Keratinocyte (primary cell): ENCODE measurements around the gene MATN4. TPM values are rescaled to one million over a fixed set of nuclear protein-coding genes. Genes with fewer than 3 reads are reported as not detected.

Experiments used
- DNase-seq: peaks from one replicate; pipeline ENCODE4 v3.0.0-alpha.2; 2011; ENCODE audit warnings: low read depth, missing footprints, low spot score
- FAIRE-seq: peaks from 2 replicates; lab custom pipeline; 2011; peaks lifted over from hg19 to GRCh38; lab: Jason Lieb, UNC
- H2AFZ ChIP-seq: 2 replicates; pipeline ENCODE4 v1.6.0; 2012; ENCODE audit warnings: low read length, control low read depth, inconsistent platforms; ENCODE audit not compliant: control insufficient read depth
- H3K27ac ChIP-seq: 2 replicates; pipeline ENCODE4 v1.5.1; 2011; ENCODE audit warnings: low read length; ENCODE audit not compliant: control insufficient read depth, insufficient read depth
- H3K27me3 ChIP-seq: 3 replicates; pipeline ENCODE4 v1.6.0; 2011; ENCODE audit warnings: low read length; ENCODE audit not compliant: control insufficient read depth, insufficient read depth; ENCODE audit errors: extremely low read depth
- H3K36me3 ChIP-seq, 2 experiments: 2 replicates in 1 of 2; 3 replicates in 1 of 2; pipeline ENCODE4 v1.5.1; 2011; ENCODE audit warnings: low read length in 2 of 2, mild to moderate bottlenecking in 1 of 2; ENCODE audit not compliant: control insufficient read depth in 2 of 2, insufficient read depth in 2 of 2; ENCODE audit errors: extremely low read depth in 1 of 2
- H3K4me1 ChIP-seq: 3 replicates; pipeline ENCODE4 v1.5.1; 2011; ENCODE audit warnings: low read length; ENCODE audit not compliant: control insufficient read depth, insufficient read depth; ENCODE audit errors: extremely low read depth
- H3K4me2 ChIP-seq: 3 replicates; pipeline ENCODE4 v1.6.0; 2011; ENCODE audit warnings: low read depth, low read length; ENCODE audit not compliant: control insufficient read depth, insufficient read depth; ENCODE audit errors: extremely low read depth
- H3K4me3 ChIP-seq, 3 experiments: fragments of 200-600 bp in 1 of 3; sonication (generic) in 1 of 3; 2 replicates in 2 of 3; 3 replicates in 1 of 3; pipeline ENCODE4 v1.5.1; 2011 to 2016; ENCODE audit warnings: low read length in 3 of 3, mild to moderate bottlenecking in 3 of 3, control low read depth in 2 of 3, inconsistent platforms in 1 of 3, low read depth in 1 of 3, mixed read lengths in 1 of 3, mixed run types in 1 of 3, moderate library complexity in 1 of 3; ENCODE audit not compliant: control insufficient read depth in 2 of 3, insufficient read depth in 2 of 3; ENCODE audit errors: extremely low read depth in 1 of 3
- H3K79me2 ChIP-seq: 2 replicates; pipeline ENCODE4 v1.6.0; 2012; ENCODE audit warnings: low read length; ENCODE audit not compliant: control insufficient read depth, insufficient read depth
- H3K9ac ChIP-seq: 3 replicates; pipeline ENCODE4 v1.6.0; 2011; ENCODE audit warnings: low read length; ENCODE audit not compliant: control insufficient read depth, insufficient read depth; ENCODE audit errors: extremely low read depth
- H3K9me1 ChIP-seq: 3 replicates; pipeline ENCODE4 v1.6.0; 2011; ENCODE audit warnings: low read length; ENCODE audit not compliant: control insufficient read depth, insufficient read depth; ENCODE audit errors: extremely low read depth
- H3K9me3 ChIP-seq: 2 replicates; pipeline ENCODE4 v1.5.1; 2012; ENCODE audit warnings: low read depth, low read length; ENCODE audit not compliant: control insufficient read depth
- H4K20me1 ChIP-seq: 3 replicates; pipeline ENCODE4 v1.6.0; 2011; ENCODE audit warnings: low read length; ENCODE audit not compliant: control insufficient read depth, insufficient read depth; ENCODE audit errors: extremely low read depth
- EZH2 ChIP-seq: IDR thresholded peaks from one replicate; pipeline ENCODE4 v1.6.1; 2012; ENCODE audit warnings: inconsistent platforms, mild to moderate bottlenecking, low read length, moderate library complexity
- dilution Hi-C: fragments of 300-500 bp; cut with MboI; formaldehyde crosslinking; loops from one replicate; pipeline ENCODE4 v1.7.0; 2020; ENCODE audit warnings: low sequenced_read_pairs; ENCODE audit not compliant: extremely low pct_ligation_motif_present
- polyA plus RNA-seq, 5 experiments: library from polyadenylated mRNA; depleted of rRNA in 3 of 5; stranded (reverse) in 3 of 5; stranded (forward) in 1 of 5; unstranded in 1 of 5; fragments of >200 nt; gene quantifications; 1 replicate in 1 of 5; 2 replicates in 3 of 5; 3 replicates in 1 of 5; pipeline versions ENCODE4 v1.2.1 to v1.2.3, GENCODE V29; 2011 to 2012; ENCODE audit warnings: missing spikeins in 2 of 5, low read depth in 1 of 5, low replicate concordance in 1 of 5
- TF ChIP-seq, protein P1 (sequence below), 3 experiments: IDR thresholded peaks in 1 of 3; conservative IDR thresholded peaks in 1 of 3; optimal IDR thresholded peaks in 1 of 3; 2 replicates in 2 of 3; 3 replicates in 1 of 3; pipeline versions ENCODE3 to v1.5.1; 2011; ENCODE audit warnings: low read length in 3 of 3, mild to moderate bottlenecking in 3 of 3, moderate library complexity in 2 of 3, control low read depth in 1 of 3, inconsistent platforms in 1 of 3; ENCODE audit not compliant: insufficient read depth in 2 of 3; ENCODE audit errors: extremely low read depth in 1 of 3

MATN4 gene
- polyA plus RNA-seq, 1 donor (not counting 4 experiments of a cell fraction or from before 2014, with no cell fraction given): not detected

DNA sequence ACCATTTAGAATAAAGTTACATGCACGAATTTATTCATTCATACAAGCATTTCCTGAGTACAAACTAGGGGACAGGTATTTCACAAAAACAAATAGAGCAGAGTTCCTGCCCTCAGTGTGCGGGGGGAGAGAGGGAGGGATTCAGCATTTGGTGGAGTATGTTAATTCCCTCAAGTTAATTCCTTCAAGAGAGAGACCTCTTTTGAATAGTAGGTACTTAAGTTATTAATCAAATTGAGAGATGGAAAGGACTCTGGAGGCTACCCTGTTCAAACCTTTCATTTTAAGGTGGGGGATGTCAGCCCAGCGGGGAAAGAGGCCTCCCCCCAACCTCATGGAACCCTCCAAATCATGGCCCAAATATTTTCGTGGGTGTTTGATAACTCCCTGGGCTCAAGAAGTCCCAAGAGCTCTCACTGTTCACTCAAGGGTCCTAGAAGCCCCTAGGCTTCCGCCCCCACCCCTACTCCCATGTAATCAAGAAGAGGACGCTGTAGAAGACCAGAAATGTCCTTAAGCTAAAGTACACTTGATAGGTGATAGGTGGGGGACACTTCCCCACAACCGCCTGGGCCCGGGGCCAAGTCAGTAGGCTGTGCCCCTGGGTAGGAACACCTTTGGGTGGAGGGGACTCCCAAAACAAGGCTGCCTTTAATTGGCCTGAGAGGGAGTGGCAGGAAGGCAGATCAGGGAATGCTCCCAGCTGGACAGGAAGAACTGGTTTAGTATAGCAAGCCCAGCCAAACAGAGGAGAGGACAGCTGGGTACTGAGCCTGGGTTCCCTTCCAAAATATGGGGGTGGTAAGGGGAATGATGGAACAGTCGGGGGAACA lies 37.2 kb upstream of the MATN4 start:
- Histone ChIP-seq H3K9ac (peak overlapping the region; percentile 99), H3K79me2 (peaks cover 78% of the 10 kb centered on the region), H3K4me1 (peaks cover 71% of the 10 kb centered on the region), H3K4me2 (peak overlapping the region; percentile 77), H3K36me3 (peaks cover 5 to 27% of the 10 kb centered on the region in 2 experiments), H3K9me3 (no peaks in the 10 kb centered on the region), H4K20me1 (peaks cover 8% of the 10 kb centered on the region), H3K4me3 (peak overlapping the region; percentile 92 to 100 (median 99)), H3K9me1 (peaks cover 2% of the 10 kb centered on the region), H2AFZ (no peak overlapping the region), H3K27me3 (no peaks in the 10 kb centered on the region), H3K27ac (peak overlapping the region; percentile 98)
- no peak for TF ChIP-seq EZH2
- TF ChIP-seq, protein P1, sequence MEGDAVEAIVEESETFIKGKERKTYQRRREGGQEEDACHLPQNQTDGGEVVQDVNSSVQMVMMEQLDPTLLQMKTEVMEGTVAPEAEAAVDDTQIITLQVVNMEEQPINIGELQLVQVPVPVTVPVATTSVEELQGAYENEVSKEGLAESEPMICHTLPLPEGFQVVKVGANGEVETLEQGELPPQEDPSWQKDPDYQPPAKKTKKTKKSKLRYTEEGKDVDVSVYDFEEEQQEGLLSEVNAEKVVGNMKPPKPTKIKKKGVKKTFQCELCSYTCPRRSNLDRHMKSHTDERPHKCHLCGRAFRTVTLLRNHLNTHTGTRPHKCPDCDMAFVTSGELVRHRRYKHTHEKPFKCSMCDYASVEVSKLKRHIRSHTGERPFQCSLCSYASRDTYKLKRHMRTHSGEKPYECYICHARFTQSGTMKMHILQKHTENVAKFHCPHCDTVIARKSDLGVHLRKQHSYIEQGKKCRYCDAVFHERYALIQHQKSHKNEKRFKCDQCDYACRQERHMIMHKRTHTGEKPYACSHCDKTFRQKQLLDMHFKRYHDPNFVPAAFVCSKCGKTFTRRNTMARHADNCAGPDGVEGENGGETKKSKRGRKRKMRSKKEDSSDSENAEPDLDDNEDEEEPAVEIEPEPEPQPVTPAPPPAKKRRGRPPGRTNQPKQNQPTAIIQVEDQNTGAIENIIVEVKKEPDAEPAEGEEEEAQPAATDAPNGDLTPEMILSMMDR (optimal IDR thresholded peaks at IDR 0.05 in 1 of 3, IDR thresholded peaks at IDR 0.05 in 1 of 3, conservative IDR thresholded peaks at IDR 0.05 in 1 of 3; ENCODE audit: extremely low read depth in 1 of 3, insufficient read depth in 2 of 3, low read length in 3 of 3): no peak
- DNase-seq: no peak
- dilution Hi-C loops: no loop called here
- FAIRE-seq: no peak

GRCh38 chr20:45344168-45344860 lies 36.2 kb upstream of the MATN4 start:
- Histone ChIP-seq H2AFZ (no peak overlapping the region), H3K27me3 (no peaks in the 10 kb centered on the region), H3K9me3 (no peaks in the 10 kb centered on the region), H3K4me2 (peak overlapping the region; percentile 77), H4K20me1 (peaks cover 8% of the 10 kb centered on the region), H3K79me2 (peaks cover 87% of the 10 kb centered on the region), H3K4me3 (peak overlapping the region; percentile 92 to 100 (median 99)), H3K4me1 (peaks cover 81% of the 10 kb centered on the region), H3K27ac (peak overlapping the region; percentile 98), H3K36me3 (peaks cover 8 to 32% of the 10 kb centered on the region in 2 experiments), H3K9ac (peak overlapping the region; percentile 99), H3K9me1 (peaks cover 2% of the 10 kb centered on the region)
- TF ChIP-seq EZH2: no peak
- TF ChIP-seq, protein P1 (optimal IDR thresholded peaks at IDR 0.05 in 1 of 3, IDR thresholded peaks at IDR 0.05 in 1 of 3, conservative IDR thresholded peaks at IDR 0.05 in 1 of 3; ENCODE audit: extremely low read depth in 1 of 3, insufficient read depth in 2 of 3, low read length in 3 of 3): no peak
- peak; percentile 44 for FAIRE-seq
- dilution Hi-C loops: no loop called here
- no peak for DNase-seq
